ENCODE measurements around the gene PARVB.

The PARVB gene

DNA sequence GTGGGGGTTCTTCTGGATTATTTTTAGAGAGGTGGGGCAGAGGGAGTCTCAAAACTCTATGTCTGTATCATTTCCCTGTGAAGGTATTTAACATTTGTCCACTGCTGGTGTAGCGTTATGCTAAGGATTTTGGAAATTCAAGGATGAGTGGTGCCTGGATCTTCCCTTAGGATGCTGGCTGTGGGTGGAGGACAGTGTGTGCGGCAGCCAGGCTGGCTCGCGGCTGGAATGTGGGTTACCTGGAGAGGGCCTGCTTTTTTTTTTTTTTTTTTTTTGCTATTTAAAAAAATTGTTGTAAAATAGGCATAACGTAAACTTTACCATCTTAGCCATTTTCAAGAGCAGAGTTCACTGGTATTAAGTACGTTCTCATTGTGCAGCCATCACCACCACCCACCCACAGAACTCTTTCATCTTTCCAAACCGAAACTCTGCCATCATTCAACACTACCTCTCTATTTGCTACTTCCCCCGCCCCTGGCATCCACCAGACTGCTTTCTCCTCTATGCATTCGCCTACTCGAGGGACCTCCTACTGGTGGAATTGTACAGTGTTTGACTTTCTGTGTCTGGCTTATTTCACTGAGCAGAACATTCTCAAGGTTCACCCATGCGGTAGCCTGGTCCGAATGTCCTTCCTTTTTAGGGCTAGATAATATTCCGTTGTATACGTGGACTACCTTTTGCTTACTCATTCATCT is 67.1 kb downstream of the PARVB start:
- Histone ChIP-seq H3K4me1 (ENCODE audit: control insufficient read depth in 1 of 2, insufficient read depth in 1 of 2, low read depth in 1 of 2, low read length in 1 of 2) (peaks cover 10 to 13% of the 10 kb centered on the region in 2 experiments), H3K9me3 (no peaks in the 10 kb centered on the region), H3K27me3 (no peaks in the 10 kb centered on the region), H3K4me3 (ENCODE audit: low read depth in 1 of 2, low read length in 1 of 2) (no peak overlapping the region), H3K36me3 (no peaks in the 10 kb centered on the region), H3K27ac (no peak overlapping the region)
- TF ChIP-seq CTCF (IDR thresholded peaks at IDR 0.05) = no peak

DNA sequence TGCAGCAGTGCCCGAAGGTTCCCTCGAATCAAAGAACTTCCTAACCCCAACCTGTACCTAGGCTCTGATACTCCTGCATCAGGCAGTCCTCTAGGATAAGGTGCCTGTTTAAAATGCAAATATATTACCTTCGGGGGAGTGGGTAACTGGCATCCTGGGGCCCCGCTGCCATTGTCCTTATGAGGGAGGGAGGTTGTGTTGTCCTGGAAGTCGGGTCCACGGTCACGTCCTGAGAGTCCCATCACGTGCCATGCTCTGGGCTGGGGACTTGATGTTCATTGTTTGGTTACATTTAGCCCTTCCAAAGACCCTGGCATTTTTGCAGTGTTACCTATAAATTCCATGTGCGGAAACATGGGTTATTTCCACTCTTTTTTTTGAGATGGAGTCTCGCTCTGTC is 67.6 kb downstream of the PARVB start:
- H3K36me3 ChIP-seq = no peaks in the 10 kb centered on the region
- H3K4me1 ChIP-seq (ENCODE audit: control insufficient read depth in 1 of 2, insufficient read depth in 1 of 2, low read depth in 1 of 2, low read length in 1 of 2) = peaks cover 10 to 13% of the 10 kb centered on the region in 2 experiments
- TF ChIP-seq CTCF (IDR thresholded peaks at IDR 0.05) = no peak
- H3K9me3 ChIP-seq = no peaks in the 10 kb centered on the region
- H3K27me3 ChIP-seq = no peaks in the 10 kb centered on the region
- H3K27ac ChIP-seq = no peak overlapping the region
- no peak overlapping the region for H3K4me3 ChIP-seq (ENCODE audit: low read depth in 1 of 2, low read length in 1 of 2)

DNA sequence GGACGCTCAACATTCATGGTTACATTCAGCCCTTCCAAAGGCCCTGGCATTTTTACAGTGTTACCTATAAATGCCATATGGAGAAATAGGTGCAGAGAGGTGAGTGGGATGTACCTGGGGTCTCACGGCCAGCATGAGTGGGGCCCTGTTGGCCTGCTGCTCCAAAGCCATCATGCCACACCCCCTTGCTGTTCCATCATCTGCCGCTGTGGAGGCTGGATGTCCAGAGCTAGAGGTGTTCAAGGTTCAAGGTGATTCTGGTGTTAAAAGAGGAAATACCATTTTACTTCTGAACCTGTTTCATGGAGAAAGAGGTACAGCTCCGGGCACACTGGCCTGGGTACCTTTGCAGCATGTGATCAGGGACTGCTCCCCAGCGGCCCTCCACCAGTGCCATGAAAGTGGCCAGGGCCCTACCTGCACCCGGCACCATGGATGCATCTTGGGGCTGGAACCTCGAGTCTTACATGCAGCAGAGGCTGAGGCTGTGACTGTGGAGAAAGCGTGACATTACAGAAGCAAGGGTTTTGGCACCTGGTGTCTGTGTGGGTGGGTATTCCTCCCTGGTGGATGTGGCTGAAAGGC is 68.6 kb downstream of the PARVB start:
- no peaks in the 10 kb centered on the region for H3K9me3 ChIP-seq
- H3K27me3 ChIP-seq = no peaks in the 10 kb centered on the region
- no peaks in the 10 kb centered on the region for H3K36me3 ChIP-seq
- no peak overlapping the region for H3K27ac ChIP-seq
- no peak for TF ChIP-seq CTCF (IDR thresholded peaks at IDR 0.05)
- H3K4me1 ChIP-seq (ENCODE audit: control insufficient read depth in 1 of 2, insufficient read depth in 1 of 2, low read depth in 1 of 2, low read length in 1 of 2) = peaks cover 11 to 16% of the 10 kb centered on the region in 2 experiments
- no peak overlapping the region for H3K4me3 ChIP-seq (ENCODE audit: low read depth in 1 of 2, low read length in 1 of 2)

- H3K27ac ChIP-seq = no peak overlapping the region
- H3K4me3 ChIP-seq (ENCODE audit: low read depth in 1 of 2, low read length in 1 of 2) = no peak overlapping the region
- H3K36me3 ChIP-seq = no peaks in the 10 kb centered on the region
- no peak for TF ChIP-seq CTCF (IDR thresholded peaks at IDR 0.05)
- H3K9me3 ChIP-seq = no peaks in the 10 kb centered on the region
- H3K4me1 ChIP-seq (ENCODE audit: control insufficient read depth in 1 of 2, insufficient read depth in 1 of 2, low read depth in 1 of 2, low read length in 1 of 2) = peaks cover 22 to 27% of the 10 kb centered on the region in 2 experiments
- no peaks in the 10 kb centered on the region for H3K27me3 ChIP-seq
These were observed 69.7 kb downstream of the PARVB start for GRCh38 chr22:44093791-44094190.

DNA sequence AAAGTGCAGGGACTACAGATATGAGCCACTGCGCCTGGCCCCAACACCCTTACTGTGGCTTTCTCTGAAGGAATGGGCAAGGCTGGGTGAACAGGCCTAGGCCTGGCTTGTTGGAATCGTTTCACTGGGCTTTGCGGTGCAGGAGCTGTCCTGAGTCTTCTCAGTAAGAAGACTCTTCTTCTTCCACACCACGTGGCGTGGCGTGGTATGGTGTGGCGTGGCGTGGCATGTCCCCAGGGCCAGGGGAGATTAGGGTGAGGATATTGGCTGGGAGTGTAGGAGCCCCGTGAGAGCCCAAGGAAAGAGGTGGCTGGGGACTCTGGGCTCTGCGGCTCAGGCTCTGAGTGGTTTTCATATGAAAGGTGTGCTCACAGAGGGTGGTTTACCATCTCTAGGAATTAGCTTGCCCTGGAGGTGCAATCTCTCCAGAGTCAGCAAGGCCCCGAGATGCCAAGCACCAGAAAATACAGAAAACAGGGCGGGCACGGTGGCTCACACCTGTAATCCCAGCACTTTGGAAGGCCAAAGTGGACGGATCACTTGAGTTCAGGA is 70.7 kb downstream of the PARVB start:
- Histone ChIP-seq H3K27me3 (no peaks in the 10 kb centered on the region), H3K36me3 (no peaks in the 10 kb centered on the region), H3K4me1 (ENCODE audit: control insufficient read depth in 1 of 2, insufficient read depth in 1 of 2, low read depth in 1 of 2, low read length in 1 of 2) (peaks cover 27 to 31% of the 10 kb centered on the region in 2 experiments), H3K27ac (no peak overlapping the region), H3K4me3 (ENCODE audit: low read depth in 1 of 2, low read length in 1 of 2) (no peak overlapping the region), H3K9me3 (no peaks in the 10 kb centered on the region)
- TF ChIP-seq CTCF (IDR thresholded peaks at IDR 0.05) = no peak

Measured in neutrophil (primary cell).